ENCODE results near the gene MINDY4. TPM values are rescaled to one million over a fixed set of nuclear protein-coding genes. Genes with fewer than 3 reads are reported as not detected.
A peak's percentile ranks its signal among the peaks of the same experiment; 100 is the strongest.

Gene MINDY4
- total RNA-seq, 2 donors from 2014 or later, result 7.5 to 8.6 TPM

DNA sequence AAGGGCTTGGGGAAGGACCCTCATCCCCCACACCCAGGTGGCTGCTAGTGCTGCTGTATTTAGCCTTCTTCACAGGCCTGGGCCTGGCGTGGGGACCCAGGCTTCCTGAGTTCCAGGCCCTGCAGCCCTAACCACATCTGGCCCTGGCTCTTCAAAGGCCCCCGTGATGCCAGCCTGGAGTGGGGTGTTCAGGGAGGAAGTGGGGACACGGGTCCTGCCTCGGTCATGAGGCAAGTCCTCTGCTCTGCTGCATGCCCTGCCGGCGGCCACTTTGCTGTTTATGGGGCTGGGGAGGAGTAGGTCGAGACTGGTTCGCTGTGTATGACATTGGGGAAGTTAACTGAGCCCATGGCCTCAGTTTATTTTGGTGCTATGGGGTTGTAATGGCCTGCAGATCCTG is 131.9 kb downstream of the MINDY4 start:
- 87% methylated on average over 8 of the region's 8 CpGs; no CpG with 5 or more reads in 1 of the 2 donors for WGBS, 2 donors

DNA sequence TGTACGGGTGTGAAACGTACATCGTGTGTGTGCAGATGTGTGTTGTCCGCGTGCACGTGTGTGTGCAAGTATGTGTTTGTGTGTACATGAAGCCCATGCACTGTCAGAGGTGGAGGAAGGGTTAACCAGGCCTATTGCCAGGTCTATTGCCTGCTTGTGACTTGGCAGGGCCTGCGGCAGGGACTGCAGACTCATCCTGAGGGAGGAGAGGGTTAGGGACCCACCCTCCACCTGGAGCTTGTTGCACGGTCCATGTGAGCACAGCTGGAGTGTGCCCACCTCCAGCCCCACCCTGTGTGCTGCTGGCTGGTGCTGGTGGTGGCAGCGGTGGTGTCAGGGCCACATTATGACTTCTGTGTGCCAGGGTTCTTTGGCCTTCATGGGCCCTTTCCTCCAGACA is 133.3 kb downstream of the MINDY4 start:
- TF ChIP-seq POLR2A (IDR thresholded peaks at IDR 0.05), result no peak
- TF ChIP-seq, protein P1, sequence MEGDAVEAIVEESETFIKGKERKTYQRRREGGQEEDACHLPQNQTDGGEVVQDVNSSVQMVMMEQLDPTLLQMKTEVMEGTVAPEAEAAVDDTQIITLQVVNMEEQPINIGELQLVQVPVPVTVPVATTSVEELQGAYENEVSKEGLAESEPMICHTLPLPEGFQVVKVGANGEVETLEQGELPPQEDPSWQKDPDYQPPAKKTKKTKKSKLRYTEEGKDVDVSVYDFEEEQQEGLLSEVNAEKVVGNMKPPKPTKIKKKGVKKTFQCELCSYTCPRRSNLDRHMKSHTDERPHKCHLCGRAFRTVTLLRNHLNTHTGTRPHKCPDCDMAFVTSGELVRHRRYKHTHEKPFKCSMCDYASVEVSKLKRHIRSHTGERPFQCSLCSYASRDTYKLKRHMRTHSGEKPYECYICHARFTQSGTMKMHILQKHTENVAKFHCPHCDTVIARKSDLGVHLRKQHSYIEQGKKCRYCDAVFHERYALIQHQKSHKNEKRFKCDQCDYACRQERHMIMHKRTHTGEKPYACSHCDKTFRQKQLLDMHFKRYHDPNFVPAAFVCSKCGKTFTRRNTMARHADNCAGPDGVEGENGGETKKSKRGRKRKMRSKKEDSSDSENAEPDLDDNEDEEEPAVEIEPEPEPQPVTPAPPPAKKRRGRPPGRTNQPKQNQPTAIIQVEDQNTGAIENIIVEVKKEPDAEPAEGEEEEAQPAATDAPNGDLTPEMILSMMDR (IDR thresholded peaks at IDR 0.05), result no peak
- Histone ChIP-seq H3K36me3 (replicated peaks in 1 of 2; ENCODE audit: insufficient read depth in 1 of 2, low read depth in 2 of 2) (no peaks in the 10 kb centered on the region), H3K9me3 (no peaks in the 10 kb centered on the region), H3K27ac (peak overlapping the region; percentile 68 to 76 (median 72)), H3K4me1 (peaks cover 63% of the 10 kb centered on the region), H3K27me3 (no peaks in the 10 kb centered on the region), H3K4me3 (no peak overlapping the region)
- WGBS, 2 donors, result 65 to 71% methylated on average over 6 to 9 of the region's 9 CpGs
- ATAC-seq (no peak), DNase-seq (no peak)
- intact Hi-C loops (cut with DNase I), result no loop called here

More for the DNA sequence above, 131.9 kb downstream of the MINDY4 start:
- H3K36me3 ChIP-seq (replicated peaks in 1 of 2; ENCODE audit: insufficient read depth in 1 of 2, low read depth in 2 of 2), result no peaks in the 10 kb centered on the region
- H3K9me3 ChIP-seq, result no peaks in the 10 kb centered on the region
- DNase-seq (no peak), ATAC-seq (no peak)
- intact Hi-C loops (cut with DNase I), result no loop called here
- TF ChIP-seq, protein P1 (IDR thresholded peaks at IDR 0.05), result no peak
- TF ChIP-seq POLR2A (IDR thresholded peaks at IDR 0.05), result no peak
- H3K27ac ChIP-seq, result peak overlapping the region in 1 of 4 donors; percentile 68
- peaks cover 63% of the 10 kb centered on the region for H3K4me1 ChIP-seq
- H3K27me3 ChIP-seq, result no peaks in the 10 kb centered on the region
- no peak overlapping the region for H3K4me3 ChIP-seq

DNA sequence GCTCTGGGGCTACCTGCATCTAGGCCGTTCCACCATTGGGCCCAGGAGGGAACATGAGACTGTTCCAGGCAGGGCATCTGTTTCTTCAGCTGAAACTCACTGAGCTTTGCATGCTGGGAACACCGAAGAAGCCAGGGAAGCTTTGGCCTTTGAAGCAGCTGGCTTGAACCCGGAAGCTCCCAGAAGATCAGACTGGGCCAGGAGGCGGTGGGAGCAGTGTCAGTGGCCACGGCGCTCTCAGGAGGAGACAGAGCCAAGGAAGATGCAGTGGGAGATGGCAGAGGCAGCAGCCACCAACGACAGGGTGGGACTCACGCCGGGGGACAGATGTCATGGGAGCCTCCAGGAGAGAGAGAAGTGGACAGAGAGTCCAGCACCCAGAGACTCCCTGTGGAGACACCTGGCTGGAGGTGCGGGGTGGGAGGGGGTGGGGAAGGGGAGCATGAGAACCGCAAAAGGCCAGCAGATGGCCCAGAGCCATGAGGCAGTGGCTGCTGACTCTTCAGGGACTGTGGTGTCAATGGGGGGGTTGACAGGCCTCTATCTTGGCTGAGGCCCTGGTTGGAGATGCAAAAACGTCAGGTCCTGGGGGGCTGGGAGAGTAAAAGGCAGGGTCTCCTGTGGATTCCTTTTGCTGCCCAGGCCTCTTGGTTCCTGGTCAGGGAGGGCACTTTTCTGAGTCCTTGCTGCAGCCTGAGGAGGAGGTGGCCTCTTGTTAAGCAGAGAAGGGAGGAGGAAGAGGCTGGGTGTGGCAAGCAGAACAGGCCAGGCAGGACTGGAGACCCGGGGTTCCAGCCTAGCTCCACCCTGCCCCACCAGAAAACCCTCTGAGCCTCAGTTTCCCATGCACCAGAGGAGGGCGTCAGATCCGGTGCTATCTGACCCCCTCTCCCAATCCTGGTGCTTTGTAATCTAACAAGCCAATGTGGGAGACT is 134.1 kb downstream of the MINDY4 start:
- ATAC-seq (peak; percentile 72), DNase-seq (peak; percentile 73 to 83 (median 78))
- Histone ChIP-seq H3K4me1 (peaks cover 63% of the 10 kb centered on the region), H3K27ac (peak overlapping the region; percentile 68 to 76 (median 72)), H3K9me3 (no peaks in the 10 kb centered on the region), H3K4me3 (peak overlapping the region; percentile 6 to 9), H3K27me3 (no peaks in the 10 kb centered on the region), H3K36me3 (replicated peaks in 1 of 2; ENCODE audit: insufficient read depth in 1 of 2, low read depth in 2 of 2) (no peaks in the 10 kb centered on the region)
- intact Hi-C loops (cut with DNase I), result no loop called here
- 43% methylated on average over 12 to 15 of the region's 15 CpGs for WGBS, 2 donors
- peak; percentile 18 to 70 (median 69) for TF ChIP-seq POLR2A (IDR thresholded peaks at IDR 0.05)
- TF ChIP-seq, protein P1 (IDR thresholded peaks at IDR 0.05), result no peak

DNA sequence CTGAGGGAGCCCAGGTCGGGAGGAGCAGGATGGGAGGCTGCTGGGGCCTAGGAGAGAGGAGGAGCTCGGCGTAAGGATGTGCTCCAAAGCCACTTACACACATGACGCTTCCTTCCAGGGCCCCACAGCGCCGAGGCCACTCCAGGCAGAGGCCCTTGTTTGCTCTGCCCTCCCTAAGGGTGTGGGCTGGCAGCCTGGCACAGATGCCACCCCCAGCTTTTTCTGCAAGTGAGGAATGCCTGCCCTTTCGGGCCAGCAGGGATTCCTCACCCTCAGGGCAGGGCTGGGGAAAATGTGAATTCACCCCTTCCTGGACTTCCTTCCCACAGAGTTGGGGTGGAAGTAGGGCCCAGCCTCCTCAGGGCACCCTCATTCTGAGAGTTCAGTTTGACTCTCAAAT is 134.8 kb downstream of the MINDY4 start:
- WGBS, 2 donors, result 5 to 32% methylated on average over 4 to 7 of the region's 7 CpGs
- intact Hi-C loops (cut with DNase I), result no loop called here
- peak; percentile 28 for ATAC-seq
- Histone ChIP-seq H3K27me3 (no peaks in the 10 kb centered on the region), H3K4me3 (peak overlapping the region in 1 of 2 donors; percentile 9), H3K9me3 (no peaks in the 10 kb centered on the region), H3K27ac (peak overlapping the region in 3 of 4 donors; percentile 68 to 76 (median 69)), H3K4me1 (peaks cover 67% of the 10 kb centered on the region), H3K36me3 (replicated peaks in 1 of 2; ENCODE audit: insufficient read depth in 1 of 2, low read depth in 2 of 2) (no peaks in the 10 kb centered on the region)
- DNase-seq, result peak; percentile 39 to 61 (median 49)
- TF ChIP-seq, protein P1 (IDR thresholded peaks at IDR 0.05), result no peak
- no peak for TF ChIP-seq POLR2A (IDR thresholded peaks at IDR 0.05)
